Fibroblast of lung (primary cell): ENCODE results near the gene KRT80. TPM values are rescaled to one million over a fixed set of nuclear protein-coding genes. Genes with fewer than 3 reads are reported as not detected.

ENCODE experiments used
- DNase-seq, 2 donors: peaks; one replicate each; pipeline versions ENCODE4 v3.0.0 to v3.0.0-alpha.2; 2010; ENCODE audit warnings: low read depth in 2 of 2
- H2AFZ ChIP-seq: 2 replicates; pipeline ENCODE4 v1.5.1; 2012; ENCODE audit warnings: low read length, control low read depth, inconsistent platforms
- H3K27ac ChIP-seq: 2 replicates; pipeline ENCODE4 v1.5.1; 2011; ENCODE audit warnings: low read length, control low read depth; ENCODE audit not compliant: insufficient read depth
- H3K27me3 ChIP-seq: 2 replicates; pipeline ENCODE4 v1.5.1; 2011; ENCODE audit warnings: mild to moderate bottlenecking, low read length; ENCODE audit not compliant: control insufficient read depth, insufficient read depth
- H3K36me3 ChIP-seq: 2 replicates; pipeline ENCODE4 v1.5.1; 2011; ENCODE audit warnings: low read length; ENCODE audit not compliant: control insufficient read depth, insufficient read depth
- H3K4me1 ChIP-seq: 2 replicates; pipeline ENCODE4 v1.5.1; 2011; ENCODE audit warnings: low read length; ENCODE audit not compliant: control insufficient read depth, insufficient read depth; ENCODE audit errors: extremely low read depth
- H3K4me2 ChIP-seq: 2 replicates; pipeline ENCODE4 v1.5.1; 2011; ENCODE audit warnings: low read length, control low read depth; ENCODE audit not compliant: insufficient read depth; ENCODE audit errors: extremely low read depth
- H3K4me3 ChIP-seq, 4 experiments: fragments of 200-600 bp in 1 of 4; sonication (generic) in 1 of 4; replicated peaks in 1 of 4; 2 replicates each; pipeline ENCODE4 v1.5.1; 2011 to 2016; ENCODE audit warnings: low read length in 4 of 4, low read depth in 3 of 4, mild to moderate bottlenecking in 3 of 4, control low read depth in 2 of 4, inconsistent platforms in 1 of 4, mixed read lengths in 1 of 4; ENCODE audit not compliant: insufficient read depth in 1 of 4; ENCODE audit errors: control extremely low read depth in 1 of 4
- H3K79me2 ChIP-seq: 2 replicates; pipeline ENCODE4 v1.5.1; 2012; ENCODE audit warnings: mild to moderate bottlenecking, low read length, inconsistent platforms; ENCODE audit not compliant: control insufficient read depth, insufficient read depth
- H3K9ac ChIP-seq: 2 replicates; pipeline ENCODE4 v1.5.1; 2011; ENCODE audit warnings: mild to moderate bottlenecking, low read length, control low read depth; ENCODE audit not compliant: insufficient read depth
- H3K9me3 ChIP-seq: 2 replicates; pipeline ENCODE4 v1.5.1; 2012; ENCODE audit warnings: low read depth, low read length; ENCODE audit not compliant: control insufficient read depth, insufficient read depth
- H4K20me1 ChIP-seq: 2 replicates; pipeline ENCODE4 v1.5.1; 2011; ENCODE audit warnings: low read length; ENCODE audit not compliant: control insufficient read depth, insufficient read depth; ENCODE audit errors: extremely low read depth
- EZH2 ChIP-seq: IDR thresholded peaks from 2 replicates; pipeline ENCODE4 v1.5.1; 2012; ENCODE audit warnings: low read length, control low read depth, mild to moderate bottlenecking; ENCODE audit errors: missing control alignments
- polyA plus RNA-seq, 2 donors: library from polyadenylated mRNA; depleted of rRNA in 1 of 2; stranded (reverse) in 1 of 2; unstranded in 1 of 2; fragments of >200 nt; gene quantifications; 2 replicates each; pipeline ENCODE4 v1.2.1, GENCODE V29; 2011 to 2012; ENCODE audit warnings: missing spikeins in 1 of 2
- total RNA-seq: library from RNA; depleted of rRNA; stranded (reverse); fragments of >200 nt; gene quantifications from 2 replicates; pipeline ENCODE4 v1.2.1, GENCODE V29; 2014
- TF ChIP-seq, protein P1 (sequence below), 2 donors: IDR thresholded peaks in 1 of 2; conservative IDR thresholded peaks in 1 of 2; 1 replicate in 1 of 2; 2 replicates in 1 of 2; pipeline ENCODE4 v1.5.1; 2011 to 2012; ENCODE audit warnings: low read length in 2 of 2, control low read depth in 1 of 2, inconsistent platforms in 1 of 2, low read depth in 1 of 2, mild to moderate bottlenecking in 1 of 2

The KRT80 gene
- total and polyA plus RNA-seq, 2 donors (not counting 1 experiment from before 2014, with no cell fraction given), result 0.17 to 1.0 TPM

DNA sequence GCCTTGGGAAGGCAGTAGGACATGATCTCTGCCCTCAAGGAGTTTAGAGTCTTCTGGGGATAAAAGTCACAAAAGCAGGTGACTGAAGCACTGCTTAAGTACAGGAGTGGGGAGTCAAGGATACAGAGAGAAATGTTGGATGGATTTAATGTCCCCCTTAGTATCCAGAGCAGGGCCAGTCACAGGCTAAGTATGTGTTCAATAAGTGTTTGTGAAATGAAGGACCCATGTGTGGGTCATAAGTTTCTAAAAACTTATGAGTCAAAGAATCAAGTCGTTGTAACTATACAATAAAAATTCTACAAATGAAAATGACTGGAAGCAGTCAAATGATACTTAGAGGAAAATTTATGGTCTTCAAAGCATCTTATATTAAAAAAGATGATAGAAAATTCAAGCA, 25.1 kb downstream of the KRT80 start:
- no peaks in the 10 kb centered on the region for H3K27me3 ChIP-seq
- TF ChIP-seq, protein P1, sequence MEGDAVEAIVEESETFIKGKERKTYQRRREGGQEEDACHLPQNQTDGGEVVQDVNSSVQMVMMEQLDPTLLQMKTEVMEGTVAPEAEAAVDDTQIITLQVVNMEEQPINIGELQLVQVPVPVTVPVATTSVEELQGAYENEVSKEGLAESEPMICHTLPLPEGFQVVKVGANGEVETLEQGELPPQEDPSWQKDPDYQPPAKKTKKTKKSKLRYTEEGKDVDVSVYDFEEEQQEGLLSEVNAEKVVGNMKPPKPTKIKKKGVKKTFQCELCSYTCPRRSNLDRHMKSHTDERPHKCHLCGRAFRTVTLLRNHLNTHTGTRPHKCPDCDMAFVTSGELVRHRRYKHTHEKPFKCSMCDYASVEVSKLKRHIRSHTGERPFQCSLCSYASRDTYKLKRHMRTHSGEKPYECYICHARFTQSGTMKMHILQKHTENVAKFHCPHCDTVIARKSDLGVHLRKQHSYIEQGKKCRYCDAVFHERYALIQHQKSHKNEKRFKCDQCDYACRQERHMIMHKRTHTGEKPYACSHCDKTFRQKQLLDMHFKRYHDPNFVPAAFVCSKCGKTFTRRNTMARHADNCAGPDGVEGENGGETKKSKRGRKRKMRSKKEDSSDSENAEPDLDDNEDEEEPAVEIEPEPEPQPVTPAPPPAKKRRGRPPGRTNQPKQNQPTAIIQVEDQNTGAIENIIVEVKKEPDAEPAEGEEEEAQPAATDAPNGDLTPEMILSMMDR (conservative IDR thresholded peaks at IDR 0.05 in 1 of 2, IDR thresholded peaks at IDR 0.05 in 1 of 2; ENCODE audit: low read depth in 1 of 2, low read length in 2 of 2), result no peak
- no peak for TF ChIP-seq EZH2
- H3K4me3 ChIP-seq, result no peak overlapping the region
- H3K9me3 ChIP-seq, result no peaks in the 10 kb centered on the region
- H4K20me1 ChIP-seq, result no peaks in the 10 kb centered on the region
- no peak overlapping the region for H3K4me2 ChIP-seq
- no peaks in the 10 kb centered on the region for H3K79me2 ChIP-seq
- H2AFZ ChIP-seq, result no peak overlapping the region
- no peaks in the 10 kb centered on the region for H3K36me3 ChIP-seq
- no peak for DNase-seq
- peaks cover 10% of the 10 kb centered on the region for H3K4me1 ChIP-seq
- no peak overlapping the region for H3K9ac ChIP-seq
- no peak overlapping the region for H3K27ac ChIP-seq

DNA sequence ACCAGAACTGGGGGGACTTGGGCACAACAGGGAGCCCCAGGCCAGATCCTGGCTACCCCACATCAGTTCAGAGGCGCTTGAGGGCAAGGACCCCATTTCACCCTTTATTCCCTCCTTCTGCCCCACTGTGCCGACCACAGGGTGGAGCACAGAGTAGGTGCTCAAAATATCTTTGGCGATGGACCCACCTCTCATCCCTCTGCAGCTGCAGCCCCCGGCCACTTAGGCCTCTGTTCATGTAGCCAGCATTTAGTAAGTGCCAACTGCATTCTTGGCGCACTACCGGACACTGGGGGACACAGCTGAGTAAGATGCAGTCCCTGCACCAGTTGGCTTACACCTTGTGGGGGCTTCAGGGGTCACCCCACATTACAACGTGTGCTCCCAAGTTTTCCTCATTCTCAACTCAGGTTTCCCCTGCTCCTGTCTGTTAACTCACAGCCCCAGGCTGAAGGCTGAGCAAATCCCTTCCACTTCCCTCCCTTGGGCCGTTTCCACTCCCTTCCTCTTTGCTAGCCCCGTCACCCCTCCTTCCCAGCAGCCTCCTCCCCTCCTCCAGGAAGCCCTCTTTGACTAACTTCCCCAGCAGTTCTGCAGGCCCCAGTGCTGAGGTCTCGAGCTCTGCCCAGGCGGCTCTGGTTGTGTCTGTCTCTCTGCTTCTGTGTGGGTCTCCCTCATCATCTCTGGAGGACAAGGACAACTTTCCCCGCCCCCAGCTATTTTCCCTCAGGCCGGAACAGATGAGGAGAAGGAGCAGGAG, 26.5 kb downstream of the KRT80 start:
- no peak for DNase-seq

DNA sequence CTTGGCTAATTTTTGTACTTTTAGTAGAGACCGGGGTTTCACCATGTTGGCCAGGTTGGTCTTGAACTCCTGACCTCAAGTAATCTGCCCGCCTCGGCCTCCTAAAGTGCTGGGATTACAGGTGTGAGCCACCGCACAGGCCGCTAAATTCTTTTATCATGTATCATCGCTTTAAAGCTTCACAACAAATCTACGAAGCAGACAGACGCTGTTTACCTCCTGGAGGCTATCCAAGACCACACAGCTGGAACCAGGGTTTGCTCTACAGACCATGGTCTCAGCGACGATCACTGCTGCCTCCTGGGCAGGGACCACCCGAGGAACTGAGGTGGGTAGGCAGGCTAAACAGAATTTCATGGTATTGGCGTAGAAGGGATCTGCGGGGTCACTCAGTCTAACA, 27.2 kb downstream of the KRT80 start:
- H3K79me2 ChIP-seq, result no peaks in the 10 kb centered on the region
- H3K4me1 ChIP-seq, result peaks cover 10% of the 10 kb centered on the region
- no peak overlapping the region for H3K27ac ChIP-seq
- no peak for TF ChIP-seq EZH2
- TF ChIP-seq, protein P1 (conservative IDR thresholded peaks at IDR 0.05 in 1 of 2, IDR thresholded peaks at IDR 0.05 in 1 of 2; ENCODE audit: low read depth in 1 of 2, low read length in 2 of 2), result no peak
- DNase-seq, result no peak
- H3K36me3 ChIP-seq, result no peaks in the 10 kb centered on the region
- H3K9ac ChIP-seq, result no peak overlapping the region
- no peak overlapping the region for H3K4me2 ChIP-seq
- no peaks in the 10 kb centered on the region for H4K20me1 ChIP-seq
- no peak overlapping the region for H3K4me3 ChIP-seq
- H3K9me3 ChIP-seq, result no peaks in the 10 kb centered on the region
- no peak overlapping the region for H2AFZ ChIP-seq
- H3K27me3 ChIP-seq, result no peaks in the 10 kb centered on the region

More for the DNA sequence above, 26.5 kb downstream of the KRT80 start:
- TF ChIP-seq EZH2, result no peak
- TF ChIP-seq, protein P1 (conservative IDR thresholded peaks at IDR 0.05 in 1 of 2, IDR thresholded peaks at IDR 0.05 in 1 of 2; ENCODE audit: low read depth in 1 of 2, low read length in 2 of 2), result no peak
- Histone ChIP-seq H3K27me3 (no peaks in the 10 kb centered on the region), H3K9ac (no peak overlapping the region), H3K36me3 (no peaks in the 10 kb centered on the region), H3K27ac (no peak overlapping the region), H4K20me1 (no peaks in the 10 kb centered on the region), H2AFZ (no peak overlapping the region), H3K4me3 (no peak overlapping the region), H3K9me3 (no peaks in the 10 kb centered on the region), H3K4me2 (no peak overlapping the region), H3K4me1 (peaks cover 10% of the 10 kb centered on the region), H3K79me2 (no peaks in the 10 kb centered on the region)
